GM18502 (cell line): ENCODE results near the gene AP2B1.

ENCODE experiments used
- ATAC-seq: cut with Tn5 transposase; IDR thresholded peaks from one replicate; pipeline ENCODE4 v1.9.1; 2021; ENCODE audit warnings: mild to moderate bottlenecking; ENCODE audit not compliant: unreplicated experiment, poor library complexity

AP2B1 gene

DNA sequence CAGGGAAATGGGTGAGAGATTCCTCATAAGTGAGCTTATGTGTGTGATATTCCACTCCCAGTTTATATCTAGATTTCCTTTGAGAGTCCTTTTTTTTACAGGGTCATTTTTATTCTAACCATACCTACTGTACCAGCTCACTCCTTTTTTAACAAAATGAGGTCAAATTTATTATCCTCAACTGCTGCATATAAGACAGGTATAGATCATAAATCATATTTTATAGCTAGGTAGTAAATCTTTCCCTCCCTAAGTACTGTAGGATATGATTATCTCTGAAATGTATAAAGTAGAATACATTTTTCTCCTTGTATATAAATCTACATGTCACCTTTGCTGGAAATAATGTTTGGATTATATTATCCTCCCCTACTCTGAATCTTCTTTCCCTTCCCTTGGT, 31.5 kb downstream of the AP2B1 start:
- ATAC-seq: no peak

- ATAC-seq: no peak
Measured at GRCh38 chr17:35621768-35622167, 34.6 kb downstream of the AP2B1 start.

GRCh38 chr17:35627417-35627816, 40.3 kb downstream of the AP2B1 start:
- no peak for ATAC-seq

GRCh38 chr17:35630530-35631148, 43.5 kb downstream of the AP2B1 start:
- no peak for ATAC-seq

- no peak for ATAC-seq
Measured at GRCh38 chr17:35641032-35641431, 53.9 kb downstream of the AP2B1 start.

GRCh38 chr17:35645923-35646322, 58.8 kb downstream of the AP2B1 start:
- no peak for ATAC-seq

DNA sequence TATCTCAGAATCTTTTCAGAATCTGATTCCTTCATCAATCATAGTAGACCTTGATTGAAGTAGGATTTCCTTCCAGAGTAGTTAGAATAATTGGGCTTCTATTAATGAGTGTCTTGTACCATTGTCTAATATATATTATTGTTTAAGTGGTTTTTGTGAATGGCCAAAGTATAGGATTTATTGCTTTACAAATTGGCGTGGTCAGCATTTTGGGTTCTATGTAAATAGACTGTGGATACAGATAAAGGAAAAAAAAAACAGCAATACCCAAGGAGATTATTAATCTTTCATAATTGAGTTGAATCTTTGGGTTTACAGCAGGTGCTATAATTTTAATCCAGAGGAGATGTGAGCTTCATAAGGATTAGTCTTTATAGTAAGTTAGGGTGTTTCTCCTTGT, 64.3 kb downstream of the AP2B1 start:
- no peak for ATAC-seq

DNA sequence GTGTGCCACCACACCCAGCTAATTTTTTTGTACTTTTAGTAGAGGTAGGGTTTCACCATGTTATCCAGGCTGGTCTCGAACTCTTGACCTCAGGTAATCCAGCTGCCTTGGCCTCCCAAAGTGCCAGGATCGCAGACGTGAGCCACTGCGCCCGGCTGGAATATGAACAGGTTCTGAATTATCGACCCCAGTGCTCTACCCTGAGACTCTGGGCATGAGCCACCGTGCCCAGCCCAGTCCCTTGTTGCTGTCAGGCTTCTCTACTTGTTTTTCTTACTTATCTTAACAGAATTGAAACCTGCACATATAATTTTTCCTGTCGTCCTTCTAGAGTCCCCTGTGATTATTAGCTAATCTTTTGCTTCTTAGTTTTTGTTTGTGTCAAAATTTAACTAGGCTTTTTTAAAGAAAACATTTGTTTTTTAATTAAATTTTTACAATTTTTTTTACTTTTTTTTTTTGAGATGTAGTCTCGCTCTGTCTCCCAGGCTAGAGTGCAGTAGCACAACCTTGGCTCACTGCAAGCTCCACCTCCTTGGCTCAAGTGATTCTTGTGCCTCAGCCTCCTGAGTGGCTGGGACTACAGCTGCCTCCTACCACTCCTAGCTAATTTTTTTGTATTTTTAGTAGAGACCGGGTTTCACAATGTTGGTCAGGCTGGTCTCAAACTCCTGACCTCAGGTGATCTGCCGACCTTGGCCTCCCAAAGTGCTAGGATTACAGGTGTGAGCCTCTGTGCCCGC, 66.7 kb downstream of the AP2B1 start:
- ATAC-seq: no peak

DNA sequence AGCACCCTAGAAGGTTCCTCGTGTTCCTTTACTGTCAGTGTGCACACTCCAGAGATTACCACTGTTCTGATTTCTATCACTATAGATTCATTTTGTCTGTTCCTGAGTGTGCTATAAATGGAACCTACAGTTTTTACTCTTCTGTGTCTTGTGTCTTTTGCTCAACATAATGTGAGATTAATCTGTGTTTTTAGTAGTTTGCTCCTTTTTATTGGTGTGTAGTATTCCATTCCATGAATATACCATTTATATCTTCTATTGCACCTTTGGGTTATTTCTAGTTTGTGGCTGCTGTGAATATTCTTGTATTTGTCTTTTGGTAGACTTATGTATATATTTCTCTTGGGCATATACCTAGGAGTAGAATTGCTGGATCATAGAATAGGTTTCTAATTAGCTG, 68.2 kb downstream of the AP2B1 start:
- ATAC-seq: no peak

GRCh38 chr17:35660902-35661301, 73.8 kb downstream of the AP2B1 start:
- ATAC-seq: no peak

DNA sequence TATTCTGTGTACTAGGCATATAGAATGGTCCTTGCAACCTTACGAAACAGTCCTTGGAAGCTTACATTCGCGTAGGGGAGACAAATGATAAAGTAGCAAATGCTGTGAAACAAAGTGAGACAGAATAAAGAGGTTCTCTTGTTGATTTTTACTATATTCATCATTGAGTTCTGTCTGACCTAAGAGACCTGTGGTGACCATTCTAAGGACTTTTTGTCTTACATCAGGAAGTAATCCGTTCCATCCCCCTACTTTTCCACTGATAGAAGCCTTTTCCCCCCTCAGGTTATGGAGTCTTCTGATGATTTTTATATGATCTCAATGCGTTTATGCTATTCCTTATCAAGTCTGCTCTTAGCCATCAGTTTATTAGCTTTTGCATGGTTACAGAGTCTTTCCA, 77.6 kb downstream of the AP2B1 start:
- ATAC-seq: no peak

GRCh38 chr17:35665662-35666061, 78.5 kb downstream of the AP2B1 start:
- no peak for ATAC-seq

DNA sequence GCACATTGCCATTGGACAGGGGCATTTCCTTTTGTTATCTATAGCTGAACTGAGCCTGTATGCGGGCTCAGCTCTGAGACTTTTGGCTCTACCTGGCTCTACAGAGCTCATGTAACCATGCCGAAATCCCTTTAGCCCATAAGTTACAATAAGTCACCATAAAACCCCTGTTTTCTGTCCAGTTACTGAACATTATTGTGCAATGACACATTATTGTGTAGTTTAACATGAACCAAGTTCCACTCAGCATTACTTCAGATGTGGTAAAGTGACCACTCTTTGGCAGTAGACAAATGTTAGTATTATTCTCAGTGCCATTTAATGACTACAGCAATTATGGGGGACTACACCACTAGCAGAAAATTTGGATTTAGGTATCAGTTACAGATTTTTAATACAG, 78.9 kb downstream of the AP2B1 start:
- no peak for ATAC-seq

- ATAC-seq: no peak
Measured at GRCh38 chr17:35666967-35667532, 79.9 kb downstream of the AP2B1 start.

- ATAC-seq: no peak
Measured at GRCh38 chr17:35668802-35669201, 81.7 kb downstream of the AP2B1 start.

- ATAC-seq: no peak
Measured at GRCh38 chr17:35674552-35674951, 87.4 kb downstream of the AP2B1 start.

GRCh38 chr17:35676441-35676840, 89.3 kb downstream of the AP2B1 start:
- no peak for ATAC-seq

DNA sequence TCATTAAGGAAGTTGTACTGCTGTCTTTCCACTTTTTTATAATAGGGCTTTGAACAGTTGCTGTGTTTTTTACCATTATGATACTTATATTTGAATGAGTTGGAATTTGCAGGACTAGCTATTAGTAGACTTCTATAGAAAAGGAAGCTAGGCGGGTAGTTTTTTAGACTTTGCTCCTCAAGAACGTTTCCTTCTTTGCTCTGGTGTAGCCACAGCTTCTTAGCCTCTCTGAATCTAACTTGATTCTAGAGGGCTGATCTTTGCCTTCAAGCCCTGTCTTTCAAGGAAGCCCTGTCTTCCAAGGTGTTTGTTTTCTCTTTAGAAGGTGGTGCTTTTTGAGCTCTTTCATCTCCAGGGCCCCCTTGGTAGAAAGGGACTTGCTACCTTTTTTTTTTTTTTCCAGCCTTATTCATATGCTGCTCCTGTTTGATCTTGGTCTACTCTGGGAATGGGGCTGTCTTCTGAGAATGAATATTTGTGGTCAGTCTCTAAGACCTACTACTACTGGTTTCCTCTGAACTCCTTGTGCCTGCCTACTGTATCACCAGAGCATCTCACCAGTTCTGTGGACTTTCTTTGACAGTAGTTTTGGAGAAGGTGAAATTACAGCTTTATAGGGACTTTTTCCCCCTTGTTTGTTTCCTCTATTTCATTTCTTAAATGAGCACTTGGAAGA, 92.0 kb downstream of the AP2B1 start:
- ATAC-seq: no peak

- ATAC-seq: no peak
Measured at GRCh38 chr17:35683591-35683990, 96.5 kb downstream of the AP2B1 start.

DNA sequence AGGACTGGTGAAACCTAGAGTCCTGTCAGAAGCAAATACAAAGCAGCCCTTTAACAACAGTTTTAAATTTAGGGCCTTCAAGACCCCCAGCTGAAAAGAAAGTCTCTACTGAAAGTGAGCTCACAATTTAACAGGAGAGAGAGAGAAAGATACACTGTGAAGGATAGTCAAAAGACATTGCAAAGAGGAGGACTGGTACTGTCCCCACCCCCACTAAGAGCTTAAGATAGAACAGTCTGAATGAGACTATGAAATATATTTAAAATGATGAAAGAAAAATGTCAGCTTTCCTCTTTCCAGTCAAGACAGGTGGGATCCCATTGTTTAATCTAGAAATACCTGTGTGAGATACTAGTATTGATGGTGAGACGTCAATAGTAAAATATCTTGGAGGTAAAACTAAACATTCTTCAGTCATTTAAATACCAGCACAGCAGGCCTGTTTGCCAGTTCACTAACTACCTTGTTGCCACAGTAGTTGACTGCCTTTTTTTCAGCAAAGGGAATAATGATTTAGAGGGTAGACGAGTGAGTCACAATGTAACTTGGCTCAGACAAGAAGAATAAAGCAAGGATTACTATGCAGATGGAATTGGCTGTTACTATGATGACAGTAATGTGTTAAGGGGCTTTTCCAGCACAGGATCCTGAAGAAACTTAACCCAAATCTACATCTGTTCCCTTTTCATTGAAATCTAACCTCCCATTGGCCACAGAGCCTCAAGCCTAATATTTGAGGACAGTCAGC, 97.1 kb downstream of the AP2B1 start:
- ATAC-seq: no peak
